ENCODE results near the gene TNFRSF18. TPM values are rescaled to one million over a fixed set of nuclear protein-coding genes. Genes with fewer than 3 reads are reported as not detected.

TNFRSF18 gene
- total and polyA plus RNA-seq, 8 donors = 0.32 to 1.2 (median 0.34) TPM; not detected in 3

DNA sequence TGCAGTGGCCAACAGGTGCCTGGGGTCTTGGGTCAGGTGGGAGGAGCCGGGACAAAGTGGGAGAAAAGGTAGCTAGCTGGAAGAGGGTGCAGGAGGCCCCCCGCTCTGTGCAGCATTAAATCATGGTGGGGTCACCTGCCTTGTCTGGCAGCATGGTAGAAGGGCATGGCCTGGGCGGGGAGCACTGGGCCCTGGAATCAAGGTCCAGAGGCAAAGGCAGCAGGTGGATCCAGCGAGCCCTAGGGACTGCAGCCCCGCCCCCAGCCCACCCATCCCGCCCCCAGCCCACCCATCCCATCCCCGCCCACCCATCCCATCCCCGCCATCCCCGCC is 49.4 kb downstream of the TNFRSF18 start:
- H3K27ac ChIP-seq = no peak overlapping the region
- no peak overlapping the region for H3K4me3 ChIP-seq
- WGBS, 2 donors = 7 to 33% methylated on average over 2 to 7 of the region's 9 CpGs
- H3K9me3 ChIP-seq = no peaks in the 10 kb centered on the region
- peaks cover 6 to 9% (median 6%) of the 10 kb centered on the region in 3 donors for H3K4me1 ChIP-seq
- DNase-seq = peak in 3 of 6 donors; percentile 40 to 61 (median 48)
- H3K27me3 ChIP-seq = no peaks in the 10 kb centered on the region
- TF ChIP-seq, protein P1, sequence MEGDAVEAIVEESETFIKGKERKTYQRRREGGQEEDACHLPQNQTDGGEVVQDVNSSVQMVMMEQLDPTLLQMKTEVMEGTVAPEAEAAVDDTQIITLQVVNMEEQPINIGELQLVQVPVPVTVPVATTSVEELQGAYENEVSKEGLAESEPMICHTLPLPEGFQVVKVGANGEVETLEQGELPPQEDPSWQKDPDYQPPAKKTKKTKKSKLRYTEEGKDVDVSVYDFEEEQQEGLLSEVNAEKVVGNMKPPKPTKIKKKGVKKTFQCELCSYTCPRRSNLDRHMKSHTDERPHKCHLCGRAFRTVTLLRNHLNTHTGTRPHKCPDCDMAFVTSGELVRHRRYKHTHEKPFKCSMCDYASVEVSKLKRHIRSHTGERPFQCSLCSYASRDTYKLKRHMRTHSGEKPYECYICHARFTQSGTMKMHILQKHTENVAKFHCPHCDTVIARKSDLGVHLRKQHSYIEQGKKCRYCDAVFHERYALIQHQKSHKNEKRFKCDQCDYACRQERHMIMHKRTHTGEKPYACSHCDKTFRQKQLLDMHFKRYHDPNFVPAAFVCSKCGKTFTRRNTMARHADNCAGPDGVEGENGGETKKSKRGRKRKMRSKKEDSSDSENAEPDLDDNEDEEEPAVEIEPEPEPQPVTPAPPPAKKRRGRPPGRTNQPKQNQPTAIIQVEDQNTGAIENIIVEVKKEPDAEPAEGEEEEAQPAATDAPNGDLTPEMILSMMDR (IDR thresholded peaks at IDR 0.05) = no peak
- FAIRE-seq = no peak
- no peaks in the 10 kb centered on the region for H3K36me3 ChIP-seq
- intact Hi-C loops (cut with DNase I) = no loop called here
- no peak for ATAC-seq

DNA sequence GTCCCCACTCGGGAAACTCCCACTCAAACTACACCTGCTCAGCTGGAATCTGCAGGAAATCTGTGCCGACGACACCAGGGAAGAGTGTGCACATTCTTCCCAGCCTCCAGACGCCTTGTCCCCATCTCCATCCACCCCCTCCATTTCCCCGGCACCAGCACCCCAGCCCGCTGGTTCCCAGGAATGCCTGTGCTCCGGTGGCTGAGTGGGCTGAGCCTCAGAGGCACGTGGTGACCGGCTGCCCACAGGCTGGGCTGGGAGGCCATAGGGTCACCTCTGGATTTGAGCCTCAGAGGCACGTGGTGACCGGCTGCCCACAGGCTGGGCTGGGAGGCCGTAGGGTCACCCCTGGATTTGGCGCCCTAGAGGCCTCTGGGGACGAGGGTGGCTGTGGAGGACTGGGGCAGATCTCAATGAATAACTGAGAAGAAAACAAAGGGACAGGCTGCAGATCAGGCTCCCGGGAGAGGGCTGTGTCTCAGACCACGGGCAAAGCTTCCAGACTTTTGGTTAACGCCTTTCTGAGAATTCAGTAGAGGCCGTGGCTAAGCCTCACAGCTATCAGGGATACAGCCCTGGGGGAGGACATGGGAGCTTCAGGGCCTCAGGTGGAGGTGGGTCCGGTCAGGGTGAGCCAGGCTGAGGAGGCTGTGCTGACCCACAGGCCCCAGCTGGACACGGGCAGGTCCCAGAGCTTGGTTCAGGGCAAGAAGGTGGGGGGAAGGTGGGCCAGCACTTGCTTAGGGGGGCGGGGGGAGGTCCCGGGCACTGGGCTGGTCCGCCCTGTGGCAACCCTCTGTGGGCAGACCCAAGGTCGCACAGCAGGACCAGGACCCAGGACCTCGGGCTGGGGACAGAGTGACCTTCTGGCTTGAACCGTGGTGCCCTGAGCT is 50.0 kb downstream of the TNFRSF18 start:
- Histone ChIP-seq H3K36me3 (no peaks in the 10 kb centered on the region), H3K4me1 (peaks cover 6 to 9% (median 6%) of the 10 kb centered on the region in 3 donors), H3K27me3 (no peaks in the 10 kb centered on the region), H3K4me3 (no peak overlapping the region), H3K27ac (no peak overlapping the region), H3K9me3 (no peaks in the 10 kb centered on the region)
- TF ChIP-seq, protein P1 (IDR thresholded peaks at IDR 0.05) = no peak
- FAIRE-seq (no peak), DNase-seq (peak in 1 of 6 donors; percentile 47), ATAC-seq (no peak)
- intact Hi-C loops (cut with DNase I) = no loop called here
- 76 to 79% methylated on average over 26 of the region's 26 CpGs for WGBS, 2 donors

DNA sequence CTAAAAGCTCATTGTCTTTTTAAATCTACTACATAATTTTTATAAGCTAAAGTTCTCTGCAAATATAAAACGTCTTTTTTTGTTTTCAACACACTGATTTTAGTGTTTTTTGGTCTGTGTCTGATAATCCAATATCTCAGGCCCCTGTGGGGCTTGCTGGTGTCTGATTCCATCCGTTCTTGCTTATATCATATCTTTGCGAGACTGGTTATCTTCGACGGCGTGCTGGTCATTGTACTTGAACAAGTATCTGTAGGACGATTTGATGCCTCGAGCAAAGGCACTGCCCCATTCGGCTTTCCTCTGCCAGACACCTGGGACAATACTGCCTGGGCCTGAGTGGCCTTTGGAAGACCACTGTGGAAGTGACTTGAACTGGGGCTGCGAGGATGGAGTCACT is 51.1 kb downstream of the TNFRSF18 start:
- Histone ChIP-seq H3K36me3 (no peaks in the 10 kb centered on the region), H3K9me3 (no peaks in the 10 kb centered on the region), H3K4me1 (peaks cover 6 to 9% (median 6%) of the 10 kb centered on the region in 3 donors), H3K27ac (no peak overlapping the region), H3K4me3 (no peak overlapping the region), H3K27me3 (no peaks in the 10 kb centered on the region)
- DNase-seq (no peak), FAIRE-seq (no peak), ATAC-seq (no peak)
- intact Hi-C loops (cut with DNase I) = no loop called here
- TF ChIP-seq, protein P1 (IDR thresholded peaks at IDR 0.05) = no peak
- 72 to 85% methylated on average over 10 of the region's 10 CpGs for WGBS, 2 donors

DNA sequence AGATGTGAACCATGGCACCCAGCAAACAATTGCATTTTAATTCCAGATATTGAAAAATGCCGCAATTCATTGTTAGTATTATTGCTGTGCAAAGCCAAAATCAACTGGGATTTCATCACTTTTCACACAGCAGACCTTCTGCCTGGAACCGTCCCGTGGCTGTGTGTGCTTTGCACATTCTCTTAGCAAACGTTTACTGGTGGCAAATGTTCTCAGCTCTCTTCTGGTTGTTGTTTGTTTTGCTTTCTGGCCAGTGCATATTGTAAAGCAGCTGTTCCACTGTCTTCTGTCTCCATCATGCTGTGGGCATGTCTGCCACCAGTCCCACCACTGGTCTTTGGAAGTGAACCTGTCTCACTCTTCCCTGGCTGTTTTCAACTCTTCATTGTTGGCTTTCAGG is 52.5 kb downstream of the TNFRSF18 start:
- TF ChIP-seq, protein P1 (IDR thresholded peaks at IDR 0.05) = no peak
- H3K27ac ChIP-seq = no peak overlapping the region
- H3K4me1 ChIP-seq = peaks cover 6 to 7% (median 6%) of the 10 kb centered on the region in 3 donors
- H3K9me3 ChIP-seq = no peaks in the 10 kb centered on the region
- H3K4me3 ChIP-seq = no peak overlapping the region
- H3K36me3 ChIP-seq = no peaks in the 10 kb centered on the region
- WGBS, 2 donors = 33 to 52% methylated on average over 4 of the region's 4 CpGs
- DNase-seq (no peak), FAIRE-seq (no peak), ATAC-seq (no peak)
- no peaks in the 10 kb centered on the region for H3K27me3 ChIP-seq
- intact Hi-C loops (cut with DNase I) = no loop called here

Small RNA genes lying within 50 kb of the gene (microRNA-seq; reads per million reads assigned to microRNA genes)
- gene MIR200A = 1,680 to 2,788 reads per million in 2 donors
- gene MIR200B = 6,349 to 19,063 reads per million in 2 donors
- 1,313 to 3,774 reads per million in 2 donors for gene MIR429

Other genes starting within 250 kb of the TNFRSF18 start
- 10 to 100 TPM; 23.3 to 43.9 (median 30.7) TPM for gene NOC2L, start 247.3 kb downstream of the TNFRSF18 start, total RNA-seq
- 10 to 100 TPM; 79.3 to 86.5 TPM for gene NOC2L, start 247.3 kb downstream of the TNFRSF18 start, polyA plus RNA-seq
- gene KLHL17, start 246.0 kb downstream of the TNFRSF18 start, total RNA-seq = 10 to 100 TPM in 1 of 6 donors, 1 to 10 TPM in 5; 3.1 to 12.0 (median 5.9) TPM
- 10 to 100 TPM; 22.7 to 24.1 TPM for gene KLHL17, start 246.0 kb downstream of the TNFRSF18 start, polyA plus RNA-seq
- 1 to 10 TPM in 2 of 6 donors, under 1 TPM in 4; 0.16 to 1.5 (median 0.40) TPM for gene PLEKHN1, start 240.1 kb downstream of the TNFRSF18 start, total RNA-seq
- 1 to 10 TPM in 1 of 2 donors, under 1 TPM in 1; 0.52 to 2.8 TPM for gene PLEKHN1, start 240.1 kb downstream of the TNFRSF18 start, polyA plus RNA-seq
- under 1 TPM in 2 of 6 donors, not detected in 4; 0.04 to 0.32 TPM for gene PERM1, start 224.5 kb downstream of the TNFRSF18 start, total RNA-seq
- gene PERM1, start 224.5 kb downstream of the TNFRSF18 start, polyA plus RNA-seq = under 1 TPM; 0.15 to 0.35 TPM
- gene HES4, start 206.5 kb downstream of the TNFRSF18 start, total RNA-seq = 10 to 100 TPM; 13.2 to 29.4 (median 21.3) TPM
- gene HES4, start 206.5 kb downstream of the TNFRSF18 start, polyA plus RNA-seq = 10 to 100 TPM; 31.9 to 46.4 TPM
- gene ISG15, start 193.1 kb downstream of the TNFRSF18 start, total RNA-seq = 10 to 100 TPM in 2 of 6 donors, 1 to 10 TPM in 4; 4.3 to 19.4 (median 6.6) TPM
- 10 to 100 TPM; 25.9 to 45.0 TPM for gene ISG15, start 193.1 kb downstream of the TNFRSF18 start, polyA plus RNA-seq
- gene AGRN, start 186.5 kb downstream of the TNFRSF18 start, total RNA-seq = 100 to 1,000 TPM in 1 of 6 donors, 10 to 100 TPM in 5; 40.5 to 107 (median 64.0) TPM
- 100 to 1,000 TPM in 1 of 2 donors, 10 to 100 TPM in 1; 94.7 to 166 TPM for gene AGRN, start 186.5 kb downstream of the TNFRSF18 start, polyA plus RNA-seq
- under 1 TPM in 4 of 6 donors, not detected in 2; 0.12 to 0.37 (median 0.16) TPM for gene RNF223, start 132.3 kb downstream of the TNFRSF18 start, total RNA-seq
- gene RNF223, start 132.3 kb downstream of the TNFRSF18 start, polyA plus RNA-seq = under 1 TPM; 0.05 to 0.34 TPM
- 1 to 10 TPM; 3.0 to 6.7 (median 4.0) TPM for gene C1orf159, start 90.5 kb downstream of the TNFRSF18 start, total RNA-seq
- gene C1orf159, start 90.5 kb downstream of the TNFRSF18 start, polyA plus RNA-seq = 10 to 100 TPM; 20.9 to 30.7 TPM
- under 1 TPM in 5 of 6 donors, not detected in 1; 0.20 to 0.51 (median 0.38) TPM for gene TTLL10, start 32.7 kb downstream of the TNFRSF18 start, total RNA-seq
- gene TTLL10, start 32.7 kb downstream of the TNFRSF18 start, polyA plus RNA-seq = 1 to 10 TPM; 1.0 to 1.6 TPM
- 1 to 10 TPM in 3 of 6 donors, under 1 TPM in 3; 0.26 to 1.6 (median 0.86) TPM for gene TNFRSF4, start 7.6 kb upstream of the TNFRSF18 start, total RNA-seq
- 1 to 10 TPM; 2.8 to 5.0 TPM for gene TNFRSF4, start 7.6 kb upstream of the TNFRSF18 start, polyA plus RNA-seq
- 10 to 100 TPM; 68.3 to 99.4 (median 74.2) TPM for gene SDF4, start 25.4 kb upstream of the TNFRSF18 start, total RNA-seq
- gene SDF4, start 25.4 kb upstream of the TNFRSF18 start, polyA plus RNA-seq = 10 to 100 TPM; 74.0 to 96.6 TPM
- 10 to 100 TPM in 3 of 6 donors, 1 to 10 TPM in 3; 6.2 to 13.4 (median 9.0) TPM for gene B3GALT6, start 25.6 kb upstream of the TNFRSF18 start, total RNA-seq
- 1 to 10 TPM; 8.7 to 8.9 TPM for gene B3GALT6, start 25.6 kb upstream of the TNFRSF18 start, polyA plus RNA-seq
- 1 to 10 TPM in 3 of 6 donors, under 1 TPM in 3; 0.43 to 1.7 (median 0.93) TPM for gene C1QTNF12, start 40.1 kb upstream of the TNFRSF18 start, total RNA-seq
- 1 to 10 TPM; 2.5 to 4.8 TPM for gene C1QTNF12, start 40.1 kb upstream of the TNFRSF18 start, polyA plus RNA-seq
- gene UBE2J2, start 67.3 kb upstream of the TNFRSF18 start, total RNA-seq = 10 to 100 TPM; 20.8 to 30.4 (median 22.3) TPM
- 10 to 100 TPM; 34.1 to 44.5 TPM for gene UBE2J2, start 67.3 kb upstream of the TNFRSF18 start, polyA plus RNA-seq
- 1 to 10 TPM in 5 of 6 donors, under 1 TPM in 1; 0.66 to 6.1 (median 1.6) TPM for gene SCNN1D, start 73.8 kb upstream of the TNFRSF18 start, total RNA-seq
- gene SCNN1D, start 73.8 kb upstream of the TNFRSF18 start, polyA plus RNA-seq = 10 to 100 TPM; 20.6 to 22.0 TPM
- gene ACAP3, start 101.3 kb upstream of the TNFRSF18 start, total RNA-seq = 10 to 100 TPM; 15.2 to 31.4 (median 18.7) TPM
- gene ACAP3, start 101.3 kb upstream of the TNFRSF18 start, polyA plus RNA-seq = 100 to 1,000 TPM in 1 of 2 donors, 10 to 100 TPM in 1; 76.0 to 133 TPM
- 10 to 100 TPM in 2 of 6 donors, 1 to 10 TPM in 4; 7.5 to 11.3 (median 9.7) TPM for gene PUSL1, start 102.0 kb upstream of the TNFRSF18 start, total RNA-seq
- gene PUSL1, start 102.0 kb upstream of the TNFRSF18 start, polyA plus RNA-seq = 10 to 100 TPM; 14.6 to 23.2 TPM
- gene INTS11, start 118.1 kb upstream of the TNFRSF18 start, total RNA-seq = 10 to 100 TPM; 33.4 to 60.5 (median 56.8) TPM
- gene INTS11, start 118.1 kb upstream of the TNFRSF18 start, polyA plus RNA-seq = 100 to 1,000 TPM; 268 to 311 TPM
- gene CPTP, start 118.2 kb upstream of the TNFRSF18 start, total RNA-seq = 10 to 100 TPM in 5 of 6 donors, 1 to 10 TPM in 1; 8.0 to 14.8 (median 10.7) TPM
- gene CPTP, start 118.2 kb upstream of the TNFRSF18 start, polyA plus RNA-seq = 10 to 100 TPM; 11.3 to 22.0 TPM
- under 1 TPM; 0.04 to 0.41 (median 0.08) TPM for gene TAS1R3, start 124.7 kb upstream of the TNFRSF18 start, total RNA-seq
- under 1 TPM; 0.21 to 0.34 TPM for gene TAS1R3, start 124.7 kb upstream of the TNFRSF18 start, polyA plus RNA-seq
- 10 to 100 TPM; 30.6 to 54.0 (median 48.3) TPM for gene DVL1, start 142.8 kb upstream of the TNFRSF18 start, total RNA-seq
- 100 to 1,000 TPM in 1 of 2 donors, 10 to 100 TPM in 1; 80.5 to 103 TPM for gene DVL1, start 142.8 kb upstream of the TNFRSF18 start, polyA plus RNA-seq
- gene MXRA8, start 152.0 kb upstream of the TNFRSF18 start, total RNA-seq = 10 to 100 TPM in 3 of 6 donors, 1 to 10 TPM in 3; 1.6 to 35.8 (median 7.6) TPM
- gene MXRA8, start 152.0 kb upstream of the TNFRSF18 start, polyA plus RNA-seq = 10 to 100 TPM; 16.8 to 17.6 TPM
- gene AURKAIP1, start 168.6 kb upstream of the TNFRSF18 start, total RNA-seq = 10 to 100 TPM; 52.8 to 83.8 (median 57.7) TPM
- gene AURKAIP1, start 168.6 kb upstream of the TNFRSF18 start, polyA plus RNA-seq = 100 to 1,000 TPM; 150 to 161 TPM
- 100 to 1,000 TPM in 1 of 6 donors, 10 to 100 TPM in 5; 49.2 to 124 (median 77.1) TPM for gene CCNL2, start 192.7 kb upstream of the TNFRSF18 start, total RNA-seq
- 100 to 1,000 TPM; 270 to 409 TPM for gene CCNL2, start 192.7 kb upstream of the TNFRSF18 start, polyA plus RNA-seq
- 10 to 100 TPM; 42.1 to 71.8 (median 49.1) TPM for gene MRPL20, start 200.7 kb upstream of the TNFRSF18 start, total RNA-seq
- 100 to 1,000 TPM in 1 of 2 donors, 10 to 100 TPM in 1; 69.0 to 121 TPM for gene MRPL20, start 200.7 kb upstream of the TNFRSF18 start, polyA plus RNA-seq
- 10 to 100 TPM in 3 of 6 donors, 1 to 10 TPM in 3; 2.3 to 16.1 (median 10.7) TPM for gene ANKRD65, start 214.7 kb upstream of the TNFRSF18 start, total RNA-seq
- 10 to 100 TPM; 22.1 to 41.8 TPM for gene ANKRD65, start 214.7 kb upstream of the TNFRSF18 start, polyA plus RNA-seq
- 100 to 1,000 TPM in 2 of 6 donors, 10 to 100 TPM in 4; 25.4 to 138 (median 52.9) TPM for gene VWA1, start 229.1 kb upstream of the TNFRSF18 start, total RNA-seq
- 10 to 100 TPM; 53.3 to 58.7 TPM for gene VWA1, start 229.1 kb upstream of the TNFRSF18 start, polyA plus RNA-seq
- 1 to 10 TPM; 2.4 to 9.5 (median 5.8) TPM for gene ATAD3C, start 243.1 kb upstream of the TNFRSF18 start, total RNA-seq
- 10 to 100 TPM; 11.4 to 22.0 TPM for gene ATAD3C, start 243.1 kb upstream of the TNFRSF18 start, polyA plus RNA-seq

All from pancreas (tissue), 10 donors.